GM18520 (cell line): ENCODE measurements around the gene COL10A1.
"Not testable (repeated sequence)": the region's sequence is repeated elsewhere in the genome, so short reads cannot be mapped to it uniquely, and the experiment has no call there.

Experiments
- ATAC-seq: cut with Tn5 transposase; IDR thresholded peaks from one replicate; pipeline ENCODE4 v1.9.1; 2021; ENCODE audit not compliant: unreplicated experiment

COL10A1 gene

DNA sequence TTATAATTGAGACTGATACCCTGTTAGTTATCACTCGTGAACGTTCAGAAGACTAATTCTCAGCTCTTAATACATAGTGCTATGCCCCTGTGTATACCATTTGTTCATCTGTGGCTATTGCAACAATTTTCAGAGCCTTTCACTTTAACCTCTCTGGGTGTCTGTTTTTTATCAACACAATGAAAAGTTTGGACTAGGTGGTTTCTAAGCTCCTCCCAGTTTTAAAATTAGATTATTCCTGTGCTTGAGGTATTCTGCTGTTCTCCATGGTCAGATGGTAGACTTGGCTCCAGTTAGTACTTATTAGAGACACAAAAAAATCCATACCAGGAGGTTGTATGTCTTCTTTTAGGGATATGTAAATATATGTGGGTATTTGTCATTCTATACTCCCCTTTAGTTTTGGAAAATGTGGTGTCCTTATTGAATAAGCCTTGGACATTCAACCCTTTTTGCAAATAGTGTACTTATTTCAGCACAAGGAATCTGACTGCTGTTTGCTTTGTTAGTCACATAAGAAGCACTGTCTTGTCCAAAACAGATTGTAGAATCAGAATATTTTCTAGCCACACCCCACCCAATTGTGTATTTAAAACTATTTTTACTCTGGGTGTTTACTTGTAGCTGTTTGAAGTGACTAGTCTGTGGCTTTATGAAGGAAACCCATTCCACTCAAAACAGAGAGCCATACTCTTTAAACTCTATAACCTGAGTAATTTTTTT lies 2.0 kb upstream of the COL10A1 start:
- no peak for ATAC-seq

GRCh38 chr6:116120430-116120829 lies 5.5 kb downstream of the COL10A1 start:
- ATAC-seq: no peak

DNA sequence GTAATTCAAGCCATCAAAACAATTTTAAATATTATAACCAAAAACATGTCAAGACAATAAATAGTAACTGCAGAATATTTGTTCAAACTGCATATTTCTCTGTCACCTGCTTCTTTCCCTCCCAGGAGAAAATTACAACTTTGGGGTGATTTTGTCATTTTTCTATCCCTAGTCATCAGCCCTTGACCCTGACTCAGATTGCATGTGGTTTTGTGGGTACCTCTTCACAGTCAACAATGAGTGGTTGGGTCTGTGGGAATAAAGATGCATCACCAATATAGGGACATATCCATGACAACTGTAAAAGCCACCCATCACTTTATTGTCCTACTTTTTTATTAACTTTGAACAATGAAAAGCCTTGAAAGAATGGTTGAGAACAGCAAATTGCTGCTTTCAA lies 7.3 kb downstream of the COL10A1 start:
- no peak for ATAC-seq

- ATAC-seq: no peak
Measured at GRCh38 chr6:116115781-116116180, 10.2 kb downstream of the COL10A1 start.

- ATAC-seq: no peak
Measured at GRCh38 chr6:116113386-116113785, 12.5 kb downstream of the COL10A1 start.

- ATAC-seq: peak; percentile 63
Measured at GRCh38 chr6:116111552-116112528, 14.1 kb downstream of the COL10A1 start.

DNA sequence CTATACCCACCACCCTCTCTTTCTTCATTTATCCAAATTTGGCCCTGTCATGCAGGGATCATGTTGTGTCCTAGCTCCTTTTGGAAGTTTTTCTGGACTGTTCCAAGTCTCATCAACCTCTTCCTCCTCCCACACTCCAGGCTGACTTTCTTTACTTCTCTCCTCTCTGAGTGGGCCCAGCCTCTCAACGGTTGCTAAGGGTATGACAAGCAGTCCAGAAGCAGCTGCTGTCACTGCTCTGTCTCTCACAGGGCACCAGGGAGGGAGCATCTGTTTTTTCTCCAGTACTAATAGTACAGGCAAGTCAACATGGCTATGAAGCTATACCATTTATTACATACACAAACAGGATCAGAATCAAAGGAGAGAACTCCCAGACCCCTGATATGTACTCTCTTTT lies 17.1 kb downstream of the COL10A1 start:
- no peak for ATAC-seq

DNA sequence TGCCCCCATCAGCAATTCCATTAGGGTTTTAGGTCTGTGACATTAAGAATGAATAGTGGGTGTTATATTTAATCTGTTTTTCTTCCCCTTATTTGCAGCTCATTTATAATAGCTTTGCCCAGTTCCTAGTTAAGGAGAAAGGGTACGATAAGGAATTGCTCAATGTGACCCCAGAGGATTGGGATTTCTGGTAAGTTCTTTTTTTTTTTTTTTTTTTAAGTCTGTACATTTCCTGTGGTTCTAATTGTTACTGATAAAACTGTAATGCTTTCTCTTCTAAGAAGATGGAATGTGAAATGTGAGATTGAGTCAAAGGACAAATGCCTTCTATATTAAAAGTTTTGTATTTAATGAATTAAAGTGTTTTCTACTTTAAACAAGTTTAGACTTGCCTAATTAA lies 19.8 kb downstream of the COL10A1 start:
- ATAC-seq: no peak

- no peak for ATAC-seq
Measured at GRCh38 chr6:116105247-116105646, 20.7 kb downstream of the COL10A1 start.

DNA sequence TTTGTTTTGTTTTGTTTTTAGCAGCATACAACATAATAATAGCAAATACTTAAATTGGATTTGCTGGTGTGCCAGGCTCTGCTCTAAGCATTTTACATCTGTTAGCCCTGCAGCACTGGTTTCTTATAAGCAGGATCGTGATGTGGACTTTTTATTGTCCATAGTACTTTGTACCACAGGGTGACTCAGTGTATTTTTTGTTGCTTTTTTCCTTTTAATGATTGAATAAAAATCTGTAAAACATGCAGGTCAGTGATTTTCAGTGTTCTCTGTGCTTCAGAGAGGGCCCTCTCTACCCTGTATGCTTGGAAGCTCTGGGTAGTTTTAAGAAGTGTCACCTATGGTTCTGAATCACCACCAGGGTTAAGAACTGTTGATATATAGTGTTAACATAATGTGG lies 21.3 kb downstream of the COL10A1 start:
- no peak for ATAC-seq

- ATAC-seq: no peak
Measured at GRCh38 chr6:116102873-116103272, 23.1 kb downstream of the COL10A1 start.

DNA sequence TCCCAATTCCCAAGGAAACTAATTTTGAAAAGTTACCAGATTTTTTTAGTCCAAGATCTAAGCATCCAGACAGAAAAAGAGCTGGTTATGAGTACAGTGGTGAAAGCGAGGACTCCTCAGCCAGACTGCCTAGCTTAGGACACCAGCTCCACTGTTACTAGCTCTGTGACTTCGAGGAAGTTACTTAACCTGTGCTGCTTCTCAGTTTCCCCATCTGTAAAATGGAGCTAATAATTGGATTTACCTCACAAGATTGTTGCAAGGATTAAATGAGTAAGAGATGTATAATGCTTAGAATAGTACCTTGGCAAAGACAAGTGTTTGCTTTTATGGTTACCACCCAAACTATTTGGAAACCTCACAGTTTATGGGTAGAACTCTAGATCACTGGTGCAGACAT lies 24.1 kb downstream of the COL10A1 start:
- no peak for ATAC-seq

DNA sequence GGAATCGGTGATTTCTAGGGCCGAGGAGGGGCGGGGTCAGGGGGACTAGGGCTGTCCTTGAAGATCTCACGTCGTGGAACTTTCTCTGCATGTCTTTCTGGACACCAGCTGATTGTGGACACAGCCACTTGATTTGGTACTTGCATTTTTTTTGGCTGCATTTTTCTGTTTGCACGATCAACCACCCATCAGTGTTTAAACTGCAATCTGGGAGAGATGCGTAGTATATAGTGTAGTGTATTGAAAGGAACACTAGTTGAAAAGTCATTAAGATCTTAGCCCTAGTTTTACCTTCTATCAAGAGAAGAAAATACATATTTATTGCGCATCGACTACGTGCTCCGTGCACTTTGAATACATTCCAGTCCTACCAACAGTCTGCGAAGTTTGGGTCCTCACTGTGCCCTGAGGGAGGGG lies 24.6 kb downstream of the COL10A1 start:
- ATAC-seq: no peak

- peak; percentile 80 for ATAC-seq
Measured at GRCh38 chr6:116100419-116101301, 25.3 kb downstream of the COL10A1 start, which contains the start of gene NT5DC1. Gene NT5DC1 (plus strand): TSS chr6:116100853. CDS start chr6:116100931, 78 bp downstream.

- ATAC-seq: no peak
Measured at GRCh38 chr6:116099036-116099435, 26.9 kb downstream of the COL10A1 start.

DNA sequence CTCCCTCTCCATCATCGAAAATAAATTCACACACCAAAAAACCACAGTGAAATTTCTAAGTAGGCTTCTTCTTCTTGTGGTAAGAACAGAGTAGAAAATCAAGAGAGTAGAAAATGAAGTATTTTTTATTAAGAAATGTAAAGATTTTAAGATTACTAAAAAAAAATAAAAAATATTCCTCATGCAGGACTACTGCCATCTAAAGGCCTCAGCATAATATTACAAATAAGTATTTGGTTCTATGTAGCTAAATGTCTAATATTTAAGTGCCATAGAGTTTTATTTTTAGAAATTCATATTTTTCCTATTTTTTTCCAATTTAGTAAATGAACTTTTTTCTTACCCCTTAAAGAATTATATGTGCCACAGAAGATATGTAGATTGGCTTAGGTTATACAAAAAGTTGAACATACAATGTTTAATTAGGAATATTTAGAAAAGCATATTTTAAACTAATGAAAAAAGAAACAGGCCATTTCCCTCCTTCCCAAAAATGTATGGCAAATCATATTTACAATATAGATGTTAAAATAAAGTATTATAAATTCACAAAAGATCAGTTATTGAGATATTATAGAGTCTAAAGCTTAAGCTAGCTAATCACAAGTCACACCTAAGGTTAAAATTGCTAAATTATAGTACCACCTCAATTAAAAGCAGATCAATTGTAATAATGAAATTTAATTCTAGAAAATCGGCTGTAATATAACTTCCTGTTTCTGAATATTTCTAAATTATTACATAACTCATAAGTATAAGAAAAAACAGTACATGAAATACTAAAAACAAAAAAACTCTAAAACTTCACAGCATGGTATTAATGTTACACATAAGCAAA lies 28.7 kb downstream of the COL10A1 start:
- no peak for ATAC-seq

DNA sequence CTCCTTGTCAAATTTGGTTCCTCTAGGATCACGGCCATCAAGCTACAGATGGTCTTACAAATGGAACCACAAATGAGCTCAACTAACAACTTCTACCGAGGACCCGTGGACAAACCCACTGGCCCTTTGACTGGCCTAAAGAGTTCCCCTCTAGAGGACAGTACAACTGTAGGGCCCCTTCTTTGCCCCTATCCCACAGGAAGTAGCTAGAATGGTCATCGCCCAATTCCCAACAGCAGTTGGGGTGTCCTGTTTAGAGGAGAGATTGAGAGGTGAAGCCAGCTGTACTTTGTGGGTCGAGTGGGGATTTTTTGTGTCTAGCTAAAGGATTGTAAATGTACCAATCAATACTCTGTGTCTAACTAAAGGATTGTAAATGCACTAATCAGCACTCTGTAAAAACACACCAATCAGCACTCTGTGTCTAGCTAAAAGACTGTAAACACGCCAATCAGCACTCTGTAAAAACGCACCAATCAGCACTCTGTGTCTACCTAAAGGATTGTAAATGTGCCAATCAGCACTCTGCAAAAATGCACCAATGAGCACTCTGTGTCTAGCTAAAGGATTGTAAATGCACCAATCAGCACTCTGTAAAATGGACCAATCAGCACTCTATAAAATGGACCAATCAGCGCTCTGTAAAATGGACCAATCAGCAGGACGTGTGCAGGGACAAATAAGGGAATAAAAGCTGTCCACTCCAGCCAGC lies 29.7 kb downstream of the COL10A1 start:
- not testable (repeated sequence) for ATAC-seq

- ATAC-seq: no peak
Measured at GRCh38 chr6:116094041-116094440, 31.9 kb downstream of the COL10A1 start.

- peak; percentile 58 for ATAC-seq
Measured at GRCh38 chr6:116090251-116090650, 35.7 kb downstream of the COL10A1 start.
